Measurements from ENCODE around the gene IKZF2. TPM values are rescaled to one million over a fixed set of nuclear protein-coding genes. Genes with fewer than 3 reads are reported as not detected.
"Not testable (repeated sequence)": the region's sequence is repeated elsewhere in the genome, so short reads cannot be mapped to it uniquely, and the experiment has no call there.

IKZF2 gene
- total RNA-seq, 2 experiments from 2014 or later = 18.7 to 20.6 TPM

DNA sequence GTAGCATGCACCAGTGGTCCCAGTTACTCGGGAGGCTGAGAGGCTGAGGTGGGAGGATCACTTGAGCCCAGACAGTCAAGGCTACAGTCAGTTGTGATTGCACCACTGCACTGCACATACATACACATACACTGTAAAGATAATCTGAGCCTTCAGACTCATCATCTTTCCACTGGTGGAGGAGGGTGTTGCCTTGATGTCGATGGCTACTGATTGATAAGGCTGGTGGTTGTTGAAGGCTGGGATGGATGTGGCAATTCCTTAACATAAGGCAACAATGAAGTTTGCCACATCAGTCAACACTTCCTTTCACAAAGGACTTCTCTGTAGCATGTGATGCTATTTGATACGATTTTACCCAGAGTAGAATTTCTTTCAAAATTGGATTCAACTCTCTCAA lies 118.8 kb downstream of the IKZF2 start:
- no peak for DNase-seq
- no peaks in the 10 kb centered on the region for H3K27me3 Mint-ChIP-seq
- peaks cover 18% of the 10 kb centered on the region for H3K36me3 Mint-ChIP-seq
- H3K9me3 Mint-ChIP-seq = no peaks in the 10 kb centered on the region
- H3K27ac Mint-ChIP-seq = no peak overlapping the region
- POLR2A ChIA-PET = no interaction called here
- H3K4me1 Mint-ChIP-seq = peaks cover 17% of the 10 kb centered on the region
- no peak for ATAC-seq (ENCODE audit: low read depth)
- no peak overlapping the region for H3K4me3 Mint-ChIP-seq

DNA sequence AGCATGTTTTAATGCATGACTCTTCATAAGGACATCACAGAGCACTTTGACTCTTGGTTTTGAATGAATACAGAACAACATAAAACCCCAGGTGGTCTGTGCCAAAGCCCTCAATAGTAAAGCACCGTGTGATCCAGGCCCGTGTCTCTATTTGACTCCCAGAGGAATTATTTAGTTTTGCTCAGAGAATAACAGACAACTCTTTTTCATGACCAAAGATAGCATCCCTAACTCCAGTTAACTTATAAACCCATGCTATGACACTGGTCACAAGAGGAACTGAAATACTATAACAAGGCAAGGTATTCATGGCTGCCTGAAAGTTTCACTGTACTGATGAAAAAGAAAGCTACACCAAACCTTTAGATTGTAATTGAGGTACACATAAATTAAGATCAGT lies 128.4 kb downstream of the IKZF2 start:
- Mint-ChIP-seq H3K27me3 (no peaks in the 10 kb centered on the region), H3K27ac (no peak overlapping the region), H3K36me3 (peaks cover 19% of the 10 kb centered on the region), H3K9me3 (peaks cover 4% of the 10 kb centered on the region), H3K4me1 (peaks cover 11% of the 10 kb centered on the region), H3K4me3 (no peak overlapping the region)
- DNase-seq (no peak), ATAC-seq (ENCODE audit: low read depth) (no peak)
- POLR2A ChIA-PET = no interaction called here

DNA sequence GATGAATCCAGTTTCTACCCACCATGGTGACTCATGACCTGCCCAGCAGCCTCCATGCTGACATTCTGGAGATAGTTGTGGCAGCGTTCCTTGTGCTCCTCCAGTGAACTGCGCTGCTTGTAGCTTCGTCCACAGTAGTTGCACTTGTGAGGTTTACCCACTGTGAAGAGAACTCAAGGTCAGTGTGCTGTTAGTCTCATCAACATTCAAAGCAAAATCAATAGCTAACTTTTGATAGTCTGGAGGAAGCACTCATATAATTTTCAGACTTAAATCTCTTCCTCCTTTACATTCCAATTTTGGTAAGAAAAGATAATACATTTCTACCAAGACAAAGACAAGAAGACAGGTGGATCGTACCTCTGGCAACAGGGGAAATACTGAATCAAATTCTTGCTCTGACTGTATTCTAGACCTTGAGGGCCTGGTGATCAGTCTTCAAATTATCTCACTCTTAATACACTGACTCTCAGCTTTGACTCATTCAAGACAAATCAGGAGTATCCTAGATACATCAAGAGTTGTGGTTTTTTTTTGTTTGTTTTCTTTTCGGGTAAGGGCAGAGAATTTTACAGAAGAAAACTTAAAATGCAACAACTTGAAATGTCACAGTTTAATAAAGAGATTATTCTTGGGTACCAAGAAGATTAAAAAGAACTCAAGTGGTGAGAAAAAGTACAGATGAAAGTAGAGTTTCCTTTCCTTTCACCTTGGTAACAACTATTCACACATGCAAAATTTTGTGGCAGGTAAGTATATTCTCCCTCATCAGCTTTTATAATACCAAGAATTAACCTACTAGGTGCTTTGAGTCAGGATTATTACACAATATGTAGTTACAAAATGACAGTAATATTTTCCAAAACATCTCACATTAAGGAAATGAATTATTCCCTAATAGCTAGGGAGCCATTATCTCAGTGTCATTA lies 129.2 kb downstream of the IKZF2 start:
- Mint-ChIP-seq H3K27me3 (no peaks in the 10 kb centered on the region), H3K36me3 (peaks cover 21% of the 10 kb centered on the region), H3K4me3 (no peak overlapping the region), H3K9me3 (peaks cover 4% of the 10 kb centered on the region), H3K4me1 (peaks cover 15% of the 10 kb centered on the region), H3K27ac (peak overlapping the region; percentile 40)
- ATAC-seq (ENCODE audit: low read depth) = peak; percentile 66
- DNase-seq = no peak
- POLR2A ChIA-PET = no interaction called here

DNA sequence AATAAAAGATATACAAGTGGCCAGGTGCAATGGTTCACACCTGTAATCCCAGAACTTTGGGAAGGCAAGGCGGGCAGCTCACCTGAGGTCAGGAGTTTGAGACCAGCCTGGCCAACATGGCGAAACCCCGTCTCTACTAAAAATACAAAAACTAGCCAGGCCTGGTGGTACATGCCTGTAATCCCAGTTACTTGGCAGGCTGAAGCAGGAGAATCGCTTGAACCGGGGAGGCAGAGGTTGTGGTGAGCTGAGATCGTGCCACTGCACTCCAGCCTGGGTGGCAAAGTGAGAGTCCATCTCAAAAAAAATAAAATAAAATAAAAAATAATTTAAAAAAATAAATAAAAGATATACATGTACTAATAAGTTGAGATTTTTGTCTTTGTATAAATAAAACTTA lies 130.5 kb downstream of the IKZF2 start:
- H3K9me3 Mint-ChIP-seq; H3K27me3 Mint-ChIP-seq; H3K4me3 Mint-ChIP-seq; DNase-seq; POLR2A ChIA-PET; ATAC-seq (ENCODE audit: low read depth); H3K27ac Mint-ChIP-seq: not testable (repeated sequence)
- Mint-ChIP-seq H3K36me3 (peaks cover 24% of the 10 kb centered on the region), H3K4me1 (peaks cover 26% of the 10 kb centered on the region)

DNA sequence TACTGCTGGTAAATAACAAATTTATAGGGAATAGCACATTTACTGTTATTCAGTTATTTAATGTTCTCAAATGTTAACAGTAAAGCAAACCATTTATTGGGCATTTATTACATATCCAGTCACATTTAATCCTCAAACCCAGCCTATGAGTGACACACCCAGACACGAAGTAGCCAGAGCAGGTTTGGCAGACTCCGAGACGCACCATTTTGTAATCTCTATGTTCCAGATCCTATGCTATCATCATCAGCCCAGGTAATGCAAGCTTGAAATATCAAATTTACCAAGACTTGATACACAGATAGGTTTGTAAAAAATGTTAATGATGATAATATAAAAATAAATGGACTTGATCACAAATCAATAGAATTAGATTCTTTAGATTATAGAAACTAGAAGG lies 131.1 kb downstream of the IKZF2 start:
- no peak for DNase-seq
- peaks cover 24% of the 10 kb centered on the region for H3K36me3 Mint-ChIP-seq
- H3K27ac Mint-ChIP-seq = no peak overlapping the region
- H3K4me3 Mint-ChIP-seq = no peak overlapping the region
- H3K4me1 Mint-ChIP-seq = peaks cover 31% of the 10 kb centered on the region
- POLR2A ChIA-PET = no interaction called here
- no peaks in the 10 kb centered on the region for H3K27me3 Mint-ChIP-seq
- ATAC-seq (ENCODE audit: low read depth) = no peak
- H3K9me3 Mint-ChIP-seq = peaks cover 4% of the 10 kb centered on the region

DNA sequence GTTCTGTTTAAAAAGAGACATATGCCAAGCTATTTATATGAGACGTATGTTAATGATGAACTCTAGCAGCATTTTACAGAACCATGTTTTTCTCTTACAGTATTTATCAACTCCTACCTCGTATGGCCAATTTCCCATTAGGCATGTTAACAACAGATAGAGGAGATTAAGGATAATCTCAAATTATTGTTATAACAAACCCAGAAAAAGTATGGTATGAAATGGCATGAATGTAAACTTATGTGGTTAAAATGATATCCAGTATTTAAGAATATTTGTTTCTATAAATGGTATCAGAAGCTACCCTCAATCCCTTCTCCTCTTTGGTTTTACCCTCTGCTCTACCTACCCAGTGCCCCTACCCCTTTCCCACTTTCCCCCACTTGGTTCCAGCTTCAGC lies 132.0 kb downstream of the IKZF2 start:
- Mint-ChIP-seq H3K9me3 (peaks cover 4% of the 10 kb centered on the region), H3K4me1 (peaks cover 40% of the 10 kb centered on the region), H3K27me3 (no peaks in the 10 kb centered on the region), H3K27ac (no peak overlapping the region), H3K4me3 (no peak overlapping the region), H3K36me3 (peaks cover 26% of the 10 kb centered on the region)
- POLR2A ChIA-PET = no interaction called here
- DNase-seq (no peak), ATAC-seq (ENCODE audit: low read depth) (no peak)

DNA sequence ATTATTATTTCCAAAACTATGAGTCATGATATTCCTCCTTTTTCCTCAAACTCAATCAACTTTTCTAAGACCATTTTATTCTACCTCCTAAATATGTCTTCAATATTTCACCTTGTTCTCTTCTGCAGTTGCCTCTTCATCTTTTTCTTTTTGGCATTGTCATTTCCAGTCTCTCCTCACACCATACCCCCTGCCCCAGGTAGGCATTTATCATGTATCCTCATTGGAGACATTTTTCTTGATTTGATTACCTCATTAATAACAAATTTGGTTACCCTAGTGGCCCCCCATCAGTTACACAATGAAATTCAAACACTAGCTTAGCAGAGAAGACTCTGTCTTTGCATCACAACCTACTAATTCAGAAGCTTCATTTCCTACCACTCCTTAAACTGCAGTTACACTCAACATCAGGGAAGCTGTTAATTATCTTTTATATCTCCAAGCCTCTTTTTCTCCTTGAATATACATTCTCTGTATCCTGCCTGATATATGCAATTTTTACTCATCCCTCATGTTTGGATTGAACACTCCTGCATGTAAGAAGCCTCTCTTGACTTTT lies 133.0 kb downstream of the IKZF2 start:
- Mint-ChIP-seq H3K36me3 (peaks cover 26% of the 10 kb centered on the region), H3K4me3 (no peak overlapping the region), H3K27ac (no peak overlapping the region), H3K4me1 (peaks cover 40% of the 10 kb centered on the region), H3K9me3 (peaks cover 4% of the 10 kb centered on the region), H3K27me3 (no peaks in the 10 kb centered on the region)
- no peak for DNase-seq
- POLR2A ChIA-PET = no interaction called here
- ATAC-seq (ENCODE audit: low read depth) = no peak

DNA sequence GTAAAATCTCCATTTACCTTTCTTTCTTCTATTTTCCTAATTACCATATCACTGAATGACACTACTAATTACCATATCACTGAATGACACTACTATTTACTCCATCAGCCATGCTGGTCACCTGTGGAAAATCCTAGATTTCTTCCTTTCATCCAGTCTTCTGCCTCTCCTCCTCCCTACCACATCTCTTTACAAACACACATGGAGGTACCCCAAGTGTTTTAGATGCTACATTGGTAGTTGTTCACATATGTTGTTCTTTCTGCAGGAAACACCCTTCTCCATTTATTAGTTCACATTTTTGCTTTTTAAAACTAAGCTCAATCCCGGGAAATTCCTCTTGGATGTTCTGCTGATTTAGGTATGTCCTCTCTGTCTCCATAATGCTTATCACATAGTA lies 134.0 kb downstream of the IKZF2 start:
- H3K27me3 Mint-ChIP-seq = no peaks in the 10 kb centered on the region
- POLR2A ChIA-PET = no interaction called here
- H3K4me1 Mint-ChIP-seq = peaks cover 40% of the 10 kb centered on the region
- H3K27ac Mint-ChIP-seq = no peak overlapping the region
- no peak overlapping the region for H3K4me3 Mint-ChIP-seq
- peaks cover 29% of the 10 kb centered on the region for H3K36me3 Mint-ChIP-seq
- no peak for ATAC-seq (ENCODE audit: low read depth)
- H3K9me3 Mint-ChIP-seq = peaks cover 4% of the 10 kb centered on the region
- DNase-seq = no peak

DNA sequence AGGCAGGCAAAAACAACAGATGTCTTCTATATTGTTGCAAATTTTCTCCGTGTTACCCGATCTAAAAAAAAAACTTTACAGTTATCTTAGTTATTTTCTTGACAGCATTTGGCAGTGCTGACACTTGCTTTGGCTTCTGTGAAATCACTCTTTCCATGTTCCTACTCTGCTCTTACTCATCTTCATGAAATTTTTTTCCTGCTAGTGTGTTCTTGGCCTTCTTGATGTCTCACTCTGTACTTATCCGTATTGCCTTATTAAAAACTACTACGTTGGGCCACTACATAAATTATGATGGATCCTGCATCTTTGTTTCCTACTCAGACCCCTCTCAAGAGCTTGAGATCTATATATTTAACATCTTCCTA lies 134.4 kb downstream of the IKZF2 start:
- peak overlapping the region; percentile 1 for H3K27ac Mint-ChIP-seq
- no peak for DNase-seq
- H3K36me3 Mint-ChIP-seq = peaks cover 28% of the 10 kb centered on the region
- ATAC-seq (ENCODE audit: low read depth) = no peak
- no peak overlapping the region for H3K4me3 Mint-ChIP-seq
- POLR2A ChIA-PET = no interaction called here
- peaks cover 36% of the 10 kb centered on the region for H3K4me1 Mint-ChIP-seq
- peaks cover 4% of the 10 kb centered on the region for H3K9me3 Mint-ChIP-seq
- H3K27me3 Mint-ChIP-seq = no peaks in the 10 kb centered on the region

DNA sequence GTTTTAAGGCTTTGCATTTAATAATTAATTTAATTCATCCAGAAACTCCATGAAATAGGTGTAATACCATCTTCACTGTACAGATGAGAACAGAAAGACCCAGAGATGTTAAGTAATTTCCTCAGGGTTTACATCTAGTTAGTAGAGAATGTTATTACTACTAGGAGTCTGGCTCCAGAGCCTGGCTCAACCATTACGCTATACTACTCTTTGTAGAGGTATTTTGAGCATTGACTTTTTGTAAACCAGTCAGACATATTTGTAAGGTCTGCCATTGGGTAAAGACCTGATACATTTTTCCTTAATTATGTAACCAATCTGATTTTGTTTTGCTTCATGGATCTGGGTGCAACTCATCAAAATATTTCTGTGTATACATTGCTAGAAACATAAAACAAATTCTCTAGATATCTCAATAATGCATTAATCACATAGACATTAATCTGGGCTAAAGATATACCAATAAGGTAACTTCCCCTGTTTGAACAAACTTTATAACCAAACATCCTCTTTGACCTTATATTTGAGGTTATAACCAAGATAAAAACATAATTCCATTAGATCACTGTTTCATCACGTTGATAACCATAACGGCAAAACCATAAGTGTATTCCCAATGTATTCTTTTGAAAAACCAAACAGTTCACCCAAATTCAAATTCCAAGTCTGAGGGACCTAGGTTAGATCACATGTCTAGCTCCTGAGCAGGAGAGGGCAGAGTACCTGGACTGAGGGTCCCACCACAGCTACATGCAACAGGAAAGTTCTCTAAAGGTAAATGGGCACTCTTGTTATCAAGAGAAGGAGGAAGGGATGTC lies 135.0 kb downstream of the IKZF2 start:
- peaks cover 32% of the 10 kb centered on the region for H3K36me3 Mint-ChIP-seq
- peaks cover 36% of the 10 kb centered on the region for H3K4me1 Mint-ChIP-seq
- ATAC-seq (ENCODE audit: low read depth) = peak; percentile 38
- H3K4me3 Mint-ChIP-seq = peak overlapping the region; percentile 45
- H3K27ac Mint-ChIP-seq = peak overlapping the region; percentile 65
- POLR2A ChIA-PET = interaction anchor here (0.6 kb wide), 1 partner anchor 103 kb away, joined by 3 read pairs; no protein-coding TSS in a partner anchor
- no peak for DNase-seq
- H3K9me3 Mint-ChIP-seq = peaks cover 7% of the 10 kb centered on the region
- peaks cover 4% of the 10 kb centered on the region for H3K27me3 Mint-ChIP-seq

DNA sequence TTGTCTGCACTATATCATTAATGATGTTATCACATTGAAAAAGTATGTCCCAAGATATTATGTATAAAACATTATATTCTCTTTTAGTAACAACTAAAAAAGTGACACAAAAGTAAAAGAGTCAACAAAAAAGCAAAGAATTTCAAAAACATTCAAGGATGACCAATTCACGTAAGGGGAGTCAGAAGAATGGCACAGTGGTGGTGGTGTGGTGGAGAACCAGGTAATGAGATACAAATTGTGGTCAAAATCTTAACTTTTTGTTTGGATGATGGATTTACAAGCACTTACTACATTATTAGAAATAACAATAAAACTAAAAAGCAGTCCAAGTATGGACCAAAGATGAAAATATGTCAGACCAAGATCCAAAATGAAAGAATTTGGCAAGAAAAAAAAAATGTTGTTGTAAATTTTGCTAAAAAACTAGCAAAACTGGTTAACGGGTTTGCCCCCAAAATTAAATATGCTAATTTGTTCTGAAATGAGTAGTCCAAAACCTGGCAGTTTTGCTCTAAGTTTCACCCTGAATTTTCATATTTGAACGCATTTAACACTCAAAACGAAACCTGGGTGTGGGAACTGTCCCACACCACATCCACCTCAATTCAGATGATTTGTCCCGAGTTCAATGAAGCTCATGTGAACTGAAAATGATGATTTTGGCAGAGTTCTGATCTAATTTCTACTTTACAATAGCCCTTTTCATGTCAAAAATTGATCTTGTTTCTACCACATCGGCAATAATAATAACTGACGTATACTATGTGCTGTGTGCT lies 135.8 kb downstream of the IKZF2 start:
- Mint-ChIP-seq H3K36me3 (peaks cover 35% of the 10 kb centered on the region), H3K9me3 (peaks cover 7% of the 10 kb centered on the region), H3K4me1 (peaks cover 36% of the 10 kb centered on the region), H3K4me3 (peak overlapping the region; percentile 45), H3K27me3 (peaks cover 4% of the 10 kb centered on the region), H3K27ac (peak overlapping the region; percentile 65)
- peak; percentile 92 for ATAC-seq (ENCODE audit: low read depth)
- peak; percentile 55 for DNase-seq
- POLR2A ChIA-PET = interaction anchor here (0.6 kb wide), 2 partner anchors 104 to 132 kb away, joined by 3 read pairs; no protein-coding TSS in a partner anchor

DNA sequence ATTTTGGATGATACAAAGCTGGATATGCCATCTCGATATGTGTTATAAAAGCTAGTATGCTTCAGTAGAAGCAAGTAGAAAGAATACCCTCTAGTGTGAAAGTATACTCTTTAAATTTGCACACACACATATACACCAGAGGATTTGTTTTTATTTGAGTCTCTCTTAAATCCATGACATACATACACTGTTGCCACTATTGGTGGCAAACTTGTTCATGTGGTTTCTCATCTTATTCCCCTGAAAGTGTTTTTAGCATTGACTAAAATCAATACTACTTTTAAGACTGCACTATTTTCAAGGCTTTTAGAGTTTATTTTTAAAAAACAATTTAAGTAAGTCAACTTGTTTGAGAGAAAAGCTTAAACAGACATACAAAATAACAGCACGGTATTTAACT lies 137.4 kb downstream of the IKZF2 start:
- ATAC-seq (ENCODE audit: low read depth) (no peak), DNase-seq (no peak)
- Mint-ChIP-seq H3K4me1 (peaks cover 36% of the 10 kb centered on the region), H3K27ac (no peak overlapping the region), H3K9me3 (peaks cover 10% of the 10 kb centered on the region), H3K36me3 (peaks cover 41% of the 10 kb centered on the region), H3K4me3 (no peak overlapping the region), H3K27me3 (peaks cover 4% of the 10 kb centered on the region)
- POLR2A ChIA-PET = interaction anchor here (0.7 kb wide), 1 partner anchor 135 kb away, joined by 3 read pairs; no protein-coding TSS in a partner anchor

DNA sequence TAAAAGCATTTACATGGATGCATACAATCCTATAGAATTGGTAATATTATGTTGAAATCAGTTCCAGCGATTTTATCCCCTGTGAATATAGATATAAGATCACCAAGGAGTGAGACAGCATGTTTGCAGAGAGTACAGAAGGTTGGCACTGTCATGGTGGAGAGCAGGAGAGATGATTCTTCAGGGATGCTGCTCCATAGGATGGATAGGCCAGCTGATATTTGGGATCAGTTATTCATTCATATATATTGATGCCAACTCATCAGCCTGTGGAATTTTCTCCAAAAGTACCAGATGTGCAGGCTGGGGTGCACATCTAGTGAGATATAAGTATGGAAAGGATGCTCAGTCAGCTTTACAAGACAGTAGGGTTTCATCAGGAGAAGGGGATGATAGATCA lies 139.9 kb downstream of the IKZF2 start:
- no peak for ATAC-seq (ENCODE audit: low read depth)
- H3K36me3 Mint-ChIP-seq = peaks cover 27% of the 10 kb centered on the region
- H3K27me3 Mint-ChIP-seq = peaks cover 4% of the 10 kb centered on the region
- POLR2A ChIA-PET = no interaction called here
- no peak overlapping the region for H3K27ac Mint-ChIP-seq
- H3K4me1 Mint-ChIP-seq = peaks cover 22% of the 10 kb centered on the region
- no peak for DNase-seq
- H3K9me3 Mint-ChIP-seq = peaks cover 6% of the 10 kb centered on the region
- H3K4me3 Mint-ChIP-seq = no peak overlapping the region

Data from activated naive CD8-positive, alpha-beta T cell treated with anti-CD3 and anti-CD28 coated beads, Interleukin-2, amount 10 ng/mL, durations not matched to agents 7 days and 5 days (primary cell).